ENCODE results near the gene N4BP2L1. TPM values are rescaled to one million over a fixed set of nuclear protein-coding genes. Genes with fewer than 3 reads are reported as not detected.

The N4BP2L1 gene
- total and polyA plus RNA-seq, 12 donors: 6.7 to 23.5 (median 10.6) TPM

- Histone ChIP-seq H3K27me3 (no peaks in the 10 kb centered on the region), H3K9me3 (replicated peaks in 1 of 3) (no peaks in the 10 kb centered on the region), H3K4me3 (no peak overlapping the region), H3K4me1 (replicated peaks in 1 of 2) (no peaks in the 10 kb centered on the region), H3K36me3 (replicated peaks in 1 of 2) (no peaks in the 10 kb centered on the region), H3K27ac (no peak overlapping the region)
- intact Hi-C loops (cut with DNase I): no loop called here
- TF ChIP-seq POLR2A (IDR thresholded peaks at IDR 0.05) (no peak), CTCF (IDR thresholded peaks at IDR 0.05) (no peak)
- WGBS, 4 donors: 77 to 93% (median 89%) methylated on average over 6 of the region's 6 CpGs
- peak in 1 of 7 donors; percentile 18 for DNase-seq
These were observed 40.7 kb upstream of the N4BP2L1 start for GRCh38 chr13:32468502-32469142.

DNA sequence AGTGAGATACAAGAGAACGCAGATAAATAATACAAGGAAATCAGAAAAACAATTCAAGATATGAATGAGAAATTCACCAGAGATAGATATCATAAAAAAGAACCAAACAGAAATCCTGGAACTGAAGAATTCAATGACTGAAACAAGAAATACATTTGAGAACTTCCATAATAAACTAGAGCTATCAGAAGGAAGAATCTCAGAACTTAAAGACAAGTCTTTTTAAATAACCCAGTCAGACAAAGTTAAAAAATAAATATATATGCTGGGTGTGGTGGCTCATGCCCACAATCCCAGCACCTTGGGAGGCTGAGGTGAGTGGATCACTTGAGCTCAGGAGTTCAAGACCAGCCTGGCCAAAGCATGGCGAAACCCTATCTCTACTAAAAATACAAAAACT, 28.7 kb upstream of the N4BP2L1 start:
- H3K9me3 ChIP-seq (replicated peaks in 1 of 3): peaks cover 0 to 18% (median 8%) of the 10 kb centered on the region in 3 donors
- no peak overlapping the region for H3K27ac ChIP-seq
- TF ChIP-seq POLR2A (IDR thresholded peaks at IDR 0.05): no peak
- no peak for TF ChIP-seq CTCF (IDR thresholded peaks at IDR 0.05)
- H3K36me3 ChIP-seq (replicated peaks in 1 of 2): no peaks in the 10 kb centered on the region
- no peak for DNase-seq
- no peak overlapping the region for H3K4me3 ChIP-seq
- H3K27me3 ChIP-seq: no peaks in the 10 kb centered on the region
- WGBS, 4 donors: 95 to 100% (median 98%) methylated on average over 1 to 2 of the region's 2 CpGs
- H3K4me1 ChIP-seq (replicated peaks in 1 of 2): no peaks in the 10 kb centered on the region
- intact Hi-C loops (cut with DNase I): no loop called here

GRCh38 chr13:32455594-32455903, 27.6 kb upstream of the N4BP2L1 start:
- no peaks in the 10 kb centered on the region for H3K4me1 ChIP-seq (replicated peaks in 1 of 2)
- TF ChIP-seq POLR2A (IDR thresholded peaks at IDR 0.05) (no peak), CTCF (IDR thresholded peaks at IDR 0.05) (no peak)
- 80 to 100% (median 99%) methylated on average over 2 of the region's 2 CpGs for WGBS, 4 donors
- H3K27me3 ChIP-seq: no peaks in the 10 kb centered on the region
- peaks cover 0 to 18% (median 8%) of the 10 kb centered on the region in 3 donors for H3K9me3 ChIP-seq (replicated peaks in 1 of 3)
- H3K27ac ChIP-seq: no peak overlapping the region
- intact Hi-C loops (cut with DNase I): no loop called here
- no peaks in the 10 kb centered on the region for H3K36me3 ChIP-seq (replicated peaks in 1 of 2)
- DNase-seq: no peak
- no peak overlapping the region for H3K4me3 ChIP-seq

DNA sequence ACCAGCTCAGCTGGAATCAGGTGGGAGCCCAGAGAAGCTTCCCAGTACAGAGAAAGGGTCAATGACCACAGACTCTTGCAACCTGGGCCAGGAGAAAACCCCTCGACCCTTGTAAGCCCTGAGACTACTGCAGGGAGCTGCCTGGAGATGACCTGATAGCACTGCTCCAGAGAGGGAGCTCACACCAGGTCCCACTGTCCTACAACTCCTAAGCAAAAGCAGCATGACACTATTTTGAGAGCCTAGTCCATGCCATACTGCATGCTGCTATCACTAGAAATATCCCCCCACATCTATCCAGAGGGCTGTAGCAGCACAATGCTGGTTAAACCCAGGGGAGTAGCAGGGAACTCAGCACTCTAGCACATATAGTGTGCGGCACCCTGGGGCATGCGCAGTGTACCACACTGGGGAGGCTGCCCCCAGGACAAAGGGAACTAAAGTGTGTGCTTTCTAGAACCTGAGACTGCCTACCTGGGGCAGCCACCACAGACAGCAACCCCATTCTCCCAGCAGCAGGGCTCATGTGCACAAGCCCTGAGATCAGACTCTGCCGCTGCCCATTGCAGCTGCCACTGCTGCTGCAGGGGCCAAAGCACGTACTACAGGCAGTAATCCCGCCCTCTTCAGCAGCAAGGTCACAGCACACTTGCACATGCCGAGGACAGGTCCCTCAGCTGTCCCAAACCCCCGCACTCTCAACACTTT, 27.1 kb upstream of the N4BP2L1 start:
- intact Hi-C loops (cut with DNase I): no loop called here
- no peak for DNase-seq
- Histone ChIP-seq H3K4me3 (no peak overlapping the region), H3K27me3 (no peaks in the 10 kb centered on the region), H3K36me3 (replicated peaks in 1 of 2) (no peaks in the 10 kb centered on the region), H3K27ac (no peak overlapping the region), H3K4me1 (replicated peaks in 1 of 2) (no peaks in the 10 kb centered on the region), H3K9me3 (replicated peaks in 1 of 3) (peaks cover 0 to 18% (median 8%) of the 10 kb centered on the region in 3 donors)
- WGBS, 4 donors: 71 to 92% (median 90%) methylated on average over 1 to 8 of the region's 8 CpGs
- TF ChIP-seq POLR2A (IDR thresholded peaks at IDR 0.05): no peak
- no peak for TF ChIP-seq CTCF (IDR thresholded peaks at IDR 0.05)

Measured in adrenal gland (tissue), 12 donors.